ENCODE data around the gene GABPB1. TPM values are rescaled to one million over a fixed set of nuclear protein-coding genes. Genes with fewer than 3 reads are reported as not detected.

The GABPB1 gene
- total RNA-seq, 1 experiment from 2014 or later, result 38.5 TPM

DNA sequence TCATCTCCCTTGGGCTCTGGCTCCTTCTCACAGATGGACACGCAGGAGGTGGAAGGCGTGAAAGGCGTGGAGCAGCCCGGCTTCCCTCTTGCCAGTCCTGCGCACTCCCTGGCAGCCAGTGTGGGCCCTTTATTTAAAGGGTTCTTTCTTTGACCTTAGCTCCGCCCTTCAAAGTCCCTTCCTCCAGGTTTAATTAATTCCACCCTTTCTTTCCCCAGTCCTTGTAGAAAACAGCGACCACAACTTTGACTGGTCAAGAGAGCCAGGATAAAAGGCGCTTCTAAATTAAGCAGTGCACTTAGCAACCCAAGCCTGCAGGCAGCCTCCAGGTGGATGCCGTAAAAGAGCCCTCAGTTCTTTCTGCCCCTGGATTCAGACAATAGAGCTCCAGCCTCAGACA is 89.4 kb downstream of the GABPB1 start, which contains the start of gene HDC:
Gene HDC, minus strand, starts transcription at position 107 of the 400 bp plus-strand sequence. Its CDS starts 103 bp downstream, at position 4.
- intact Hi-C loops (cut with micrococcal nuclease), result no loop called here
- no peak for DNase-seq (ENCODE audit: unreplicated experiment)
- ChIA-PET POLR2A (no interaction called here), CTCF (interaction anchor here (0.6 kb wide), 1 partner anchor 378 kb away, joined by 3 read pairs; no protein-coding TSS in a partner anchor)
- Mint-ChIP-seq H3K27ac (ENCODE audit: low read depth, unreplicated experiment) (no peak within 1 kb of the TSS), H3K27me3 (ENCODE audit: insufficient read depth, unreplicated experiment) (peaks cover 17% of the 10 kb centered on the region), H3K4me1 (ENCODE audit: insufficient read depth, unreplicated experiment) (peaks cover 5% of the 10 kb centered on the region), H3K4me3 (ENCODE audit: unreplicated experiment) (no peak within 1 kb of the TSS), H3K36me3 (ENCODE audit: insufficient read depth, unreplicated experiment) (no peaks in the 10 kb centered on the region), H3K9me3 (ENCODE audit: unreplicated experiment) (peaks cover 7% of the 10 kb centered on the region)
- no TSS peak for BruUV-seq (replicated peaks)
- TF ChIP-seq, protein P1, sequence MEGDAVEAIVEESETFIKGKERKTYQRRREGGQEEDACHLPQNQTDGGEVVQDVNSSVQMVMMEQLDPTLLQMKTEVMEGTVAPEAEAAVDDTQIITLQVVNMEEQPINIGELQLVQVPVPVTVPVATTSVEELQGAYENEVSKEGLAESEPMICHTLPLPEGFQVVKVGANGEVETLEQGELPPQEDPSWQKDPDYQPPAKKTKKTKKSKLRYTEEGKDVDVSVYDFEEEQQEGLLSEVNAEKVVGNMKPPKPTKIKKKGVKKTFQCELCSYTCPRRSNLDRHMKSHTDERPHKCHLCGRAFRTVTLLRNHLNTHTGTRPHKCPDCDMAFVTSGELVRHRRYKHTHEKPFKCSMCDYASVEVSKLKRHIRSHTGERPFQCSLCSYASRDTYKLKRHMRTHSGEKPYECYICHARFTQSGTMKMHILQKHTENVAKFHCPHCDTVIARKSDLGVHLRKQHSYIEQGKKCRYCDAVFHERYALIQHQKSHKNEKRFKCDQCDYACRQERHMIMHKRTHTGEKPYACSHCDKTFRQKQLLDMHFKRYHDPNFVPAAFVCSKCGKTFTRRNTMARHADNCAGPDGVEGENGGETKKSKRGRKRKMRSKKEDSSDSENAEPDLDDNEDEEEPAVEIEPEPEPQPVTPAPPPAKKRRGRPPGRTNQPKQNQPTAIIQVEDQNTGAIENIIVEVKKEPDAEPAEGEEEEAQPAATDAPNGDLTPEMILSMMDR (IDR thresholded peaks at IDR 0.05; ENCODE audit: unreplicated experiment), result no peak

DNA sequence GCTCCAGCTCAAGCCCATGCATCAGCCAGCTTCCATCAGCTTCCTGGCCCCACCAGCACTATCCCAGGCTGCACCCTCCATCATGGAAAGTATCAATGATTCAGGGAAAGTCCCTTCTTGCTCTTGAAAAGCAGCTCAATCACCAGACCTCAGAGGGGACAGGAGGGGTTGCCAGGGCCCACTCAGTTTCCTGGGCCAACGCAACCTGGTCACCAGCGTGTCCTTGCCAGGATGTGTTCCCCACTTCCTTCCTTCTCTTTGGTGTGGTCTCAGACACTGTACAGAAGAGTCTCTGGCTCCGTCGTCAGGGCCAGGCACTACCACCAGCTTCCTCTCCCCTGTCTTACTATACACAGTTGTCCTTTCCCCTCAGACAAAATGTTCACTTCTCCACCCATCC is 92.5 kb downstream of the GABPB1 start:
- no peak overlapping the region for H3K27ac Mint-ChIP-seq (ENCODE audit: low read depth, unreplicated experiment)
- peaks cover 17% of the 10 kb centered on the region for H3K27me3 Mint-ChIP-seq (ENCODE audit: insufficient read depth, unreplicated experiment)
- peaks cover 5% of the 10 kb centered on the region for H3K4me1 Mint-ChIP-seq (ENCODE audit: insufficient read depth, unreplicated experiment)
- DNase-seq (ENCODE audit: unreplicated experiment), result no peak
- no TSS peak for BruUV-seq (replicated peaks)
- no peaks in the 10 kb centered on the region for H3K36me3 Mint-ChIP-seq (ENCODE audit: insufficient read depth, unreplicated experiment)
- ChIA-PET POLR2A (interaction anchor here (1.1 kb wide), 1 partner anchor 16 kb away, joined by 4 read pairs; no protein-coding TSS in a partner anchor), CTCF (no interaction called here)
- no peak overlapping the region for H3K4me3 Mint-ChIP-seq (ENCODE audit: unreplicated experiment)
- TF ChIP-seq, protein P1 (IDR thresholded peaks at IDR 0.05; ENCODE audit: unreplicated experiment), result no peak
- peaks cover 7% of the 10 kb centered on the region for H3K9me3 Mint-ChIP-seq (ENCODE audit: unreplicated experiment)
- intact Hi-C loops (cut with micrococcal nuclease), result no loop called here

DNA sequence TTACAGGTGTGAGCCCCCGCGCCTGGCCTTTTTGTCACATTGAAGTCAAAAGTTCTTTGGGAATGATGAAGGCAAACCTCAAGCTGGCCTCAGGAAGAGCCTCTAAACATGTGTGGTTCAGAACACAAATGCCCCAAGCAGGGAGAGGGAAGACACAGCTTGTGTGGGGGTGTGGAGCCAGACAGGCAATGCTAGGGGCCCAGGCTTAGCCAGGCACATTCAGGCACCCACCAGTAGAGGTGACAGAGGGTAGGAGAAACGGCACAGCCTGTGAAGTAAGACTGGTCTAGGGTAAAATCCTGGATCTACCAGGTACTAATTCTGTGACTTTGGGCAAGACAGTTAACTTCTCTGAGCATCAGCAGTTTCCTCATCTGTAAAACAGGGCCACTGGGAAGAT is 93.0 kb downstream of the GABPB1 start:
- ChIA-PET POLR2A (interaction anchor here (1.1 kb wide), 1 partner anchor 17 kb away, joined by 4 read pairs; no protein-coding TSS in a partner anchor), CTCF (interaction anchor here (1.3 kb wide), 1 partner anchor 12 kb away, joined by 3 read pairs; no protein-coding TSS in a partner anchor)
- TF ChIP-seq, protein P1 (IDR thresholded peaks at IDR 0.05; ENCODE audit: unreplicated experiment), result no peak
- intact Hi-C loops (cut with micrococcal nuclease), result no loop called here
- BruUV-seq (replicated peaks), result no TSS peak
- no peak for DNase-seq (ENCODE audit: unreplicated experiment)
- Mint-ChIP-seq H3K36me3 (ENCODE audit: insufficient read depth, unreplicated experiment) (no peaks in the 10 kb centered on the region), H3K4me3 (ENCODE audit: unreplicated experiment) (no peak overlapping the region), H3K9me3 (ENCODE audit: unreplicated experiment) (peaks cover 3% of the 10 kb centered on the region), H3K27me3 (ENCODE audit: insufficient read depth, unreplicated experiment) (peaks cover 17% of the 10 kb centered on the region), H3K4me1 (ENCODE audit: insufficient read depth, unreplicated experiment) (peaks cover 9% of the 10 kb centered on the region), H3K27ac (ENCODE audit: low read depth, unreplicated experiment) (no peak overlapping the region)

DNA sequence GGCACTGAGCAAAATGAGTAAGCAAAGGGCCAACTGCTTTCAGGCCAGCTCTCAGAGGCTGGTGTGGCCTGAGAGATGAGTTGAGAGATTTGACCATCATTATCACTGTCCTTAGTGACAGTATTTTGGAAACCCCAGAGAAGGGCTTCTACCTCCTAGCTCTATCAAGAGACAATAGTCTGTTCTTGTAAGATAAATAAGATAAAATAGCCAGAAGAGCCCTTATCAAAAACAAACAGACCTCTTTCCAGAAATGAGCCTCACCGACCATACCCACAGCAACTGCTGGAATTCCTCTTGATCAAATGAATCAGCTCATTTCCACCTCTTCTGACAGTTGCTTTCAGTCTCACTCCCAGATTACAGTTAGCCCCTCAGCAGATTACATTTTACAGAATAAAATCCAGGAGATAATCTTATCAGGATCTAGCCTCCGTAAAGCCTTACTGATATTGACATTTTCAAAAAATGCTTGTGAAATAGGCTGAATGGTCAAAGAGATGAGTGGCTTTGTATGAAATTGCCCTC is 94.0 kb downstream of the GABPB1 start:
- Mint-ChIP-seq H3K4me1 (ENCODE audit: insufficient read depth, unreplicated experiment) (peaks cover 12% of the 10 kb centered on the region), H3K9me3 (ENCODE audit: unreplicated experiment) (no peaks in the 10 kb centered on the region), H3K27ac (ENCODE audit: low read depth, unreplicated experiment) (no peak overlapping the region), H3K36me3 (ENCODE audit: insufficient read depth, unreplicated experiment) (no peaks in the 10 kb centered on the region), H3K4me3 (ENCODE audit: unreplicated experiment) (no peak overlapping the region), H3K27me3 (ENCODE audit: insufficient read depth, unreplicated experiment) (peaks cover 17% of the 10 kb centered on the region)
- BruUV-seq (replicated peaks), result no TSS peak
- ChIA-PET POLR2A (no interaction called here), CTCF (interaction anchor here (1.3 kb wide), 1 partner anchor 11 kb away, joined by 3 read pairs; no protein-coding TSS in a partner anchor)
- no peak for DNase-seq (ENCODE audit: unreplicated experiment)
- intact Hi-C loops (cut with micrococcal nuclease), result no loop called here
- TF ChIP-seq, protein P1 (IDR thresholded peaks at IDR 0.05; ENCODE audit: unreplicated experiment), result no peak
